ENCODE data around the gene CHERP. TPM values are rescaled to one million over a fixed set of nuclear protein-coding genes. Genes with fewer than 3 reads are reported as not detected.
"Not testable (repeated sequence)": the region's sequence is repeated elsewhere in the genome, so short reads cannot be mapped to it uniquely, and the experiment has no call there.

The CHERP gene
- total RNA-seq, 2 experiments from 2014 or later = 50.8 to 53.6 TPM

DNA sequence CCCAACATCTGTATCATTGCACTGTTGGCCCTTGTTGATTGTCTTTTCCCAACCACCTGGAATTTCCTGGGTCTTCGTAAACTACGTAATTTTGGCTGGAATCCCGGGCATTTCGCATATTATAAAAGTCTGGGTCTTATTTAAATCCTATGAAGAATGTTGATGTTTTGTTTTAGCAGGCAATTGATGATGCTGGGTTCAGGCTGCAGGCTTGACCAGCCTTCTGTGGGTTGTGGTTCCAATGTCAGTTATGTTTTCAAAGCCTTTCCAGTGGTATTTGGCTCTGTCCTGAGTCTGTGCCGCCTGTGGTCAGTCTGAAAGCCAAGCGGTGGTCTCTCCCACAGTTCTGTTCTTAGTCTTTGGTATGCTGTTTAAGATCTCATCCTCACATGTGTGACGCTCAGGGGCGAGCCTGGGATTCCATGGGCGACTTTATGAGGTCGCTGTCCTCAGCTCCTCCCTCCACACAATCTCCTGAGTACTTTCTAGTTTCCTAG lies 17.6 kb upstream of the CHERP start:
- Mint-ChIP-seq H3K4me1 (peaks cover 20% of the 10 kb centered on the region), H3K36me3 (ENCODE audit: low read depth) (peaks cover 62% of the 10 kb centered on the region), H3K4me3 (no peak overlapping the region), H3K9me3 (no peaks in the 10 kb centered on the region), H3K27ac (no peak overlapping the region), H3K27me3 (no peaks in the 10 kb centered on the region)
- POLR2A ChIA-PET = interaction anchor here (2.0 kb wide), 1 partner anchor 17 kb away, joined by 6 read pairs; no protein-coding TSS in a partner anchor
- no peak for DNase-seq
- CTCF ChIA-PET = no interaction called here

DNA sequence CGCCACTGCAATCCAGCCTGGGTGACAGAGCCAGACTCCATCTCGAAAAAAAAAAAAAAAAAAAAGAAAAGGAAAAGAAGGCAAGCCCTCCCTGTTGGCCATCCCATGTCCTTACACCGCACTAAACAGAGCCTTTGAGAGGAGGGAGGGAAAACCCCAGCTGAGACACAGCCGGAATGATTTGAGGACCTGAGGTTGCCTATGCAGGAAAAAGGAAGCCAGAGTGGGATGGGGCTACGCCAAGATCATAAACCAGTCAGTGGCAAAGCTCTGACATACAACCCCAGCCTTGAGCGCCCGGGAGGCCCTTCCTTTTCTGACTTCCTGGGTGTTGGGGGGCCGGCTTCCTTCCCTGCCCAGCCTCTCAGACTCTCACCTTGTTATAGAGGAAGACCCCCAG lies 12.5 kb upstream of the CHERP start:
- peaks cover 57% of the 10 kb centered on the region for H3K36me3 Mint-ChIP-seq (ENCODE audit: low read depth)
- CTCF ChIA-PET = no interaction called here

DNA sequence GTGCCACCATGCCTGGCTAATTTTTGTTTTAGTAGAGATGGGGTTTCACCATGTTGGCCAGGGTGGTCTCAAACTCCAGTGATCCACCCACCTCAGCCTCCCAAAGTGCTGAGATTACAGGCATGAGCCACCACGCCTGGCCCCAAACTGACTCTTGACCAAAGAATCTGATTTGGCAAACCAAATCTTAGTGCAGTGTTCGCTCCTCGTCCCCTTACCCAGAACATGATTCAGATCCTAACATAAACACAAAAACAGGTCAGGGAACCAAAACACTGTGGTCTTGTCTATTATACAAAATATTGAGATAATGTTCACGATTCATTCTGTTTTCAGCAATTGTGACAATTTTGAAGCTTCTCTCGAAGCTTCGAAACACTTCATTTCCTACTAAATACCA lies 9.7 kb upstream of the CHERP start:
- H3K27ac Mint-ChIP-seq, DNase-seq, H3K4me3 Mint-ChIP-seq, H3K9me3 Mint-ChIP-seq, H3K27me3 Mint-ChIP-seq, CTCF ChIA-PET: not testable (repeated sequence)
- POLR2A ChIA-PET = interaction anchor here (0.8 kb wide), 1 partner anchor 74 kb away, joined by 3 read pairs; no protein-coding TSS in a partner anchor
- Mint-ChIP-seq H3K4me1 (peaks cover 29% of the 10 kb centered on the region), H3K36me3 (ENCODE audit: low read depth) (peaks cover 51% of the 10 kb centered on the region)

More for the DNA sequence above, 12.5 kb upstream of the CHERP start:
- H3K27ac Mint-ChIP-seq = no peak overlapping the region
- DNase-seq = no peak
- no peaks in the 10 kb centered on the region for H3K27me3 Mint-ChIP-seq
- H3K4me1 Mint-ChIP-seq = peaks cover 14% of the 10 kb centered on the region
- POLR2A ChIA-PET = interaction anchor here (1.4 kb wide), 1 partner anchor 12 kb away, joined by 4 read pairs; no protein-coding TSS in a partner anchor
- H3K4me3 Mint-ChIP-seq = no peak overlapping the region
- no peaks in the 10 kb centered on the region for H3K9me3 Mint-ChIP-seq

DNA sequence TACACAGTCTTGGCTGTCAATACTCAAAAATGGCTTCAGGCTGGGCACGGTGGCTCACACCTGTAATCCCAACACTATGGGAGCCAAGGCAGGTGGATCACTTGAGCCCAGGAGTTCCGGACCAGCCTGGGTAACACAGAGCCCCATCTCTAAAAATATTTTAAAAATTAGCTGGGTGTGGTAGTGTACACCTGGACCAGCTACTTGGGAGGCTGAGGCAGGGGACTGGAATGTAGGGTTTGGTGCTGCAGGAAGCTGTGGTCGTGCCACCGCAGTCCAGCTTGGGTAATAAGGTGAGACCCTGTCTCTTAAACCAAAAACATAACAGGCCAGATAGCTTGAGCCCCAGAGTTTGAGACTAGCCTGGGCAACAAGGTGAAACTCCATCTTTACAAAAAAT lies 6.7 kb upstream of the CHERP start:
- Mint-ChIP-seq H3K27me3 (no peaks in the 10 kb centered on the region), H3K27ac (no peak overlapping the region), H3K4me3 (no peak overlapping the region), H3K4me1 (peaks cover 36% of the 10 kb centered on the region), H3K9me3 (no peaks in the 10 kb centered on the region), H3K36me3 (ENCODE audit: low read depth) (peaks cover 34% of the 10 kb centered on the region)
- ChIA-PET CTCF (no interaction called here), POLR2A (interaction anchor here (0.9 to 1.1 kb wide), 3 partner anchors 14 to 80 kb away, joined by 3 to 4 read pairs (median 3); no protein-coding TSS in a partner anchor)
- no peak for DNase-seq

DNA sequence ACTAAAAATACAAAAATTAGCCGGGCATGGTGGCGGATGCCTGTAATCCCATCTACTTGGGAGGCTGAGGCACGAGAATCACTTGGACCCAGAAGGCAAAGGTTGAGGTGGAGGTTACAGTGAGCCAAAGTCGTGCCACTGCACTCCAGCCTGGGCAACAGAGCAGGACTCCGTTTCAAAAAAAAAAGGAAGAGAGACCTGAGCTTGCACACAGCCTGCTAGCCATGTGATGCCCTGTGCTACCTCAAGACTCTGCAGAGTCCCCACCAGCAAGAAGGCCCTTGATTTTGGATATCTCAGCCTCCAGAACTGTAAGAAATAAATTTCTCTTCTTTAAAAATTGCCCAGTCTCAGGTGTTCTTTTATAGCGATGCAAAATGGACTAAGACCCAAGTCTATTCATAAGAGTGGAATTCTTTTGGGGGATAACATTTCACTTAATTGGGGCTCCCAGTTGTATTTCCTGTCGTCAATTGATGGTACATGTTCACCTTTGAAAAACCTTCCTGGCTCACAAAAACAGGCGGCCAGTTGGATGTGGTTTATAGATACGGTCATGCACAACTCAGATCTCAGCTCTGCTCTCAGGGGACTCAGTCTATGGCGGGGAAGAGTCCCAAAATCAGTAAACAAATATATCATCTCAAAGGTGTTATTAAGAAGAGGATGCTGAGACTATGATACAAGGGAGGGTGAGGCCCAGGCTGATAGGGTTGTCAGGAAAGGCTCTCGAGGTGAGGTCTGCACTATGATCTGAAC lies 2.4 kb upstream of the CHERP start:
- ChIA-PET POLR2A (interaction anchor here (2.6 to 3.1 kb wide), 3 partner anchors 22 to 83 kb away, joined by 5 to 29 read pairs (median 11); partner anchors contain the start of gene MED26), CTCF (no interaction called here)
- Mint-ChIP-seq H3K4me3 (peak overlapping the region; percentile 38), H3K36me3 (ENCODE audit: low read depth) (peaks cover 29% of the 10 kb centered on the region), H3K27me3 (no peaks in the 10 kb centered on the region), H3K4me1 (peaks cover 52% of the 10 kb centered on the region), H3K9me3 (no peaks in the 10 kb centered on the region), H3K27ac (peak overlapping the region; percentile 63)
- DNase-seq = no peak

DNA sequence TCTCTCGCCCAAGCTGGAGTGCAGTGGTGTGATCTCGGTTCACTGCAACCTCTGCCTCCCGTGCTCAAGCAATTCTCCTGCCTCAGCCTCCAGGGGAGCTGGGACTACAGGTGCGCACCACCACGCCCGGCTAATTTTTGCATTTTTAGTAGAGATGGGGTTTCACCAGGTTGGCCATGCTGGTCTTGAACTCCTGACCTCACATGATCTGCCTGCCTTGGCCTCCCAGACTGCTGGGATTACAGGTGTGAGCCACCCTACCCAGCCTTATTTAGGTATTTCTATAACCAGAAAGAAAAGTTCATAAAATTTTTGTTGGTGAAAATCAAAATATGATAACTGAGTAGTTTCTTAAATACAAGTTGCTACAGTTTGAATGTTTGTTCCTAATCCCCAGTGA lies 1.5 kb upstream of the CHERP start:
- Mint-ChIP-seq H3K4me3 (peak overlapping the region; percentile 88), H3K27ac (peak overlapping the region; percentile 89), H3K4me1 (peaks cover 52% of the 10 kb centered on the region), H3K36me3 (ENCODE audit: low read depth) (peaks cover 36% of the 10 kb centered on the region)
- not testable (repeated sequence) for H3K9me3 Mint-ChIP-seq, DNase-seq, H3K27me3 Mint-ChIP-seq
- CTCF ChIA-PET = interaction anchor here (0.7 to 1.4 kb wide), 2 partner anchors 22 to 547 kb away, joined by 3 read pairs; no protein-coding TSS in a partner anchor
- POLR2A ChIA-PET = interaction anchor here (0.6 to 3.1 kb wide), 12 partner anchors 11 to 217 kb away, joined by 3 to 29 read pairs (median 8); partner anchors contain the start of genes C19orf44, CALR3 and MED26

DNA sequence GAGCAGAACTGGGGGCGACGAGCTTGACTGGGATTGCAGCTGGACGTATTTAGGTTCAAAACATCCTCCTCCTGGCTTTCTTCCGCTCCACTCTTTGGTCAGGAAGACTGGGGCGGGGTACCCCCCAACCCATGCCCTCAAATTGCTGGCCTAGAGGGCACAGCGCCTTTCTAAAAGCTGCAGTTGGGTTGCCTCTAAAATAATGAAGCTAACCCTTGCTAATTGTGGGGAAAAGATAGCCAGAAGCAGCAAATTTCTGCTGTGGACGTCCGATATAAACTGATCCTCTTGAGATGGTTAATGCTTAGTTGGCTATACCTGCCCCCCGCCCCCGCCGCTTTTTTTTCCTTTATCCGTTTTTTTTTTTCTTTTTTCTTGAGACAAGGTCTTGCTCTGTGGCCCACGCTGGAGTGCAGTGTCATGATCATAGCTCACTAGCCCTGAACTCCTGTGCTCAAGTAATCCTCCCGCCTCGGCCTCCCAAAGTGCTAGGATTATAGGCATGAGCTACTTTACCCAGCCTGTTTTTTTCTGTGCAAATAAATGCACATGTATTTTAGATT lies 754 bp upstream of the CHERP start:
- DNase-seq = no peak
- ChIA-PET CTCF (interaction anchor here (0.7 to 1.4 kb wide), 4 partner anchors 15 to 548 kb away, joined by 3 to 6 read pairs (median 3); no protein-coding TSS in a partner anchor), POLR2A (interaction anchor here (0.6 to 3.1 kb wide), 19 partner anchors 11 to 399 kb away, joined by 3 to 29 read pairs (median 4); partner anchors contain the start of genes C19orf44, CALR3, MED26 and TMEM38A)
- peaks cover 54% of the 10 kb centered on the region for H3K4me1 Mint-ChIP-seq
- H3K27ac Mint-ChIP-seq = peak overlapping the region; percentile 89
- H3K27me3 Mint-ChIP-seq = no peaks in the 10 kb centered on the region
- peaks cover 43% of the 10 kb centered on the region for H3K36me3 Mint-ChIP-seq (ENCODE audit: low read depth)
- H3K9me3 Mint-ChIP-seq = no peaks in the 10 kb centered on the region
- H3K4me3 Mint-ChIP-seq = peak overlapping the region; percentile 88

DNA sequence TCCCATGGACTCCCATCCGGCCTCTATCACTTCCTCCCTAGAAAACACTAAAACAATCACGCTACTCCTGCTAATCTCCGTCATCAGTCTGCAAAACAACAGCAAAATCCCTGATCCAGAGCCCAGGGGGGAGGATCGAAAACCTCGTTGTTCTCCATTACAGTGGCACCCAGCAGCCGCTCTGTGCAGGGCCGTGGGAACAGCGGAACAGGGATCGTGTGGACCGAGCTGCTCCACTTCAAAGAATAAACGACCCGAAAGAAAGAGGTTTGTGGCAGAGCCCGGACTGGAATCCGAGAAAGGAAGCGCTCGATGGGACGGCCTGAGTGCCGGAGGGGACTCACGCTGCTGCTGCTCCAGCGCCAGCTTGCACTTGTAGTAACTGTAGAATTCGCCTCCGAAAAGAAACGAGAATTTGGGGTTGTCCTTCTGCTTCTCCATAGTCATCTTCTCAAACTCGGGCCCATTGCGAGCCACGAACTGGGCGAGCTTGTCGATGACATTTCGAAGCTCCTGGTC lies 652 bp downstream of the CHERP start:
- no peaks in the 10 kb centered on the region for H3K9me3 Mint-ChIP-seq
- peak; percentile 29 for DNase-seq
- peaks cover 52% of the 10 kb centered on the region for H3K36me3 Mint-ChIP-seq (ENCODE audit: low read depth)
- POLR2A ChIA-PET = interaction anchor here (0.7 to 2.5 kb wide), 11 partner anchors 20 to 119 kb away, joined by 3 to 19 read pairs (median 4); partner anchors contain the start of genes C19orf44, CALR3, MED26 and SLC35E1
- H3K27me3 Mint-ChIP-seq = no peaks in the 10 kb centered on the region
- CTCF ChIA-PET = interaction anchor here (0.9 to 1.4 kb wide), 2 partner anchors 32 to 159 kb away, joined by 3 read pairs; no protein-coding TSS in a partner anchor
- H3K4me3 Mint-ChIP-seq = peak overlapping the region; percentile 88
- H3K4me1 Mint-ChIP-seq = peaks cover 55% of the 10 kb centered on the region
- H3K27ac Mint-ChIP-seq = peak overlapping the region; percentile 70

DNA sequence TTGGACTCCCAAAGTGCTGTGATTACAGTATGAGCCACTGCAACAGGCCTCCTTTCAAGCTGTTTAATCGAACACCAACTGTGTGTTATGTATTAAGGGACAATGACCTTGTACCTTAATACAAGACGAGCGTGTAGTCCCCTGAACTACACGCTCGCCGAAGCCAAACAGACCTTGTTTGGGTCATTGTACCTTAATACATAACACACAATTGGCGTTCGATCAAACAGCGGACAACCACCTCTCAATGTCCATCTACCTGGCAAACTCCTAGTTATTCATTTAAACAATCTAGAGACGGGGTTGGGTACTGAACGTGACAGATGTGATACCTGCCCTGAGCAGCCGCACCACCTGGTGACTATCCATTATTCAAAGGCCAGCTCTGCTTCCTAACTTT lies 1.3 kb downstream of the CHERP start:
- CTCF ChIA-PET = interaction anchor here (1.4 kb wide), 1 partner anchor 33 kb away, joined by 3 read pairs; no protein-coding TSS in a partner anchor
- POLR2A ChIA-PET = interaction anchor here (0.8 to 2.2 kb wide), 7 partner anchors 19 to 120 kb away, joined by 3 to 11 read pairs (median 4); partner anchors contain the start of genes MED26, SLC35E1 and TMEM38A
- Mint-ChIP-seq H3K27ac (peak overlapping the region; percentile 70), H3K9me3 (no peaks in the 10 kb centered on the region), H3K4me3 (peak overlapping the region; percentile 88), H3K4me1 (peaks cover 53% of the 10 kb centered on the region), H3K36me3 (ENCODE audit: low read depth) (peaks cover 54% of the 10 kb centered on the region), H3K27me3 (no peaks in the 10 kb centered on the region)
- DNase-seq = no peak

DNA sequence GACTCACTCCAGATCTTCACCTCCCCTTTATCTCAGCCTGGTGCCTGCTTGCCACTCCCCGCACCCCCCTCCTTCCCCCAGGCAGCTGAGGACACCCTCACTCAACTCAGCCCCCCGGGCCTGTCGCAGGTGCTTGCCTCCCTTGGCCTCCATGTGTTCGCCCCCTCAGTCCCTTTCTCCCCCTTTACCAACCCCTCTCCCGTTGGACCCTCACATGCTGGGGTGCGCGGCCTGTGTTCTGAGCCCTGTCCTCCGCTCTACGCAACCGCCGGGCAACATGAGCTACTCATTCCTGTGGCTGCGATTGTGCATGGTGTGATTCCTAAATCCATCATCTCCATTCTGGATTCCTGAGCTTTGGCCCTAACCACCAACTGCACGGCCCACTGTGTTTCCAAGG lies 5.1 kb downstream of the CHERP start:
- no peak for DNase-seq
- Mint-ChIP-seq H3K4me1 (peaks cover 34% of the 10 kb centered on the region), H3K9me3 (no peaks in the 10 kb centered on the region), H3K27me3 (no peaks in the 10 kb centered on the region), H3K4me3 (no peak overlapping the region), H3K27ac (no peak overlapping the region), H3K36me3 (ENCODE audit: low read depth) (peaks cover 58% of the 10 kb centered on the region)
- POLR2A ChIA-PET = no interaction called here
- CTCF ChIA-PET = no interaction called here

DNA sequence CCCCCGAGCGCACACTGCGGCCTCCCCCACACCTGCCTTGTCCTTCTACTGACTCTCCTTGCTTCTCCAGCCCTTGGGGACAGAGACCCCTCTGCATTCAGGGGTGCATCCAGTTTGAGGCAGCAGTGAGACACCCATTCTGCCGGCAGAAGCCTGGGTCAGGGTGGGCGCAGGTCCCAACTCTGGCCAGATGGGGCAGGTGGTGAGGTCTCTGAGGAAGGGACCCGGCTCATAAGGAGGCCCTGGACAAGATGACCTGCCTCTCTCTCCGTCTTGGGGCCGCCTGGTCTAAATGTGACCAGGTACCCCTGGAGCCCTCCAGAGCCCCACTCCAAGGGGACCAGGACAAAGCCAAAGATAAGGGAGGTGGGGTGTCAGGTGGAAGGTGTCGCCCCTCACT lies 6.1 kb downstream of the CHERP start:
- H3K4me3 Mint-ChIP-seq = no peak overlapping the region
- H3K27ac Mint-ChIP-seq = no peak overlapping the region
- H3K27me3 Mint-ChIP-seq = no peaks in the 10 kb centered on the region
- ChIA-PET POLR2A (no interaction called here), CTCF (no interaction called here)
- H3K9me3 Mint-ChIP-seq = no peaks in the 10 kb centered on the region
- H3K36me3 Mint-ChIP-seq (ENCODE audit: low read depth) = peaks cover 60% of the 10 kb centered on the region
- no peak for DNase-seq
- peaks cover 27% of the 10 kb centered on the region for H3K4me1 Mint-ChIP-seq

DNA sequence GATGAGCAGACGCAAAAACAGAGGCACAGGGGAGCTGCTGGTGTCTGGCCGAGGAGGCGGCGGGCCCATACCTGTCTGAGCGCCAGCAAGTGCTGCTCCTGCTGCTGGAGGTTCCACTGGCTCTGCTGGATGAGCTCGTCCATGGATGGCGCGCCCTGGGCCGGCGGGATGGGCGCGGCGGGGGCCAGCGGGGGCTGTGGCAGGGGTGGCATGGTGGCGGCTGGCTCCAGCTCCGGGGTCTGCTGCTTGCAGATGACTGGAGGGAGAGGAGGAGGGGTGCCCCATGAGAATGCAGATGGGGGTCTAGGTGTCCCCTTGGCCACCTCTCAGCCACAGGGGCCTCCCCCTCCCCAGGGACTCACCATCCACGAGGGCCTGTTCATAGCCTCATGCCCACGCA lies 6.9 kb downstream of the CHERP start:
- ChIA-PET POLR2A (no interaction called here), CTCF (interaction anchor here (0.9 kb wide), 1 partner anchor 29 kb away, joined by 3 read pairs; no protein-coding TSS in a partner anchor)
- Mint-ChIP-seq H3K4me1 (peaks cover 22% of the 10 kb centered on the region), H3K4me3 (no peak overlapping the region), H3K27me3 (no peaks in the 10 kb centered on the region), H3K36me3 (ENCODE audit: low read depth) (peaks cover 61% of the 10 kb centered on the region), H3K27ac (no peak overlapping the region), H3K9me3 (no peaks in the 10 kb centered on the region)
- DNase-seq = no peak
